Measurements from ENCODE around the gene MACF1. TPM values are rescaled to one million over a fixed set of nuclear protein-coding genes. Genes with fewer than 3 reads are reported as not detected.
A peak's percentile ranks its signal among the peaks of the same experiment; 100 is the strongest.

MACF1 gene
- total RNA-seq, 1 experiment from 2014 or later: 104 TPM

DNA sequence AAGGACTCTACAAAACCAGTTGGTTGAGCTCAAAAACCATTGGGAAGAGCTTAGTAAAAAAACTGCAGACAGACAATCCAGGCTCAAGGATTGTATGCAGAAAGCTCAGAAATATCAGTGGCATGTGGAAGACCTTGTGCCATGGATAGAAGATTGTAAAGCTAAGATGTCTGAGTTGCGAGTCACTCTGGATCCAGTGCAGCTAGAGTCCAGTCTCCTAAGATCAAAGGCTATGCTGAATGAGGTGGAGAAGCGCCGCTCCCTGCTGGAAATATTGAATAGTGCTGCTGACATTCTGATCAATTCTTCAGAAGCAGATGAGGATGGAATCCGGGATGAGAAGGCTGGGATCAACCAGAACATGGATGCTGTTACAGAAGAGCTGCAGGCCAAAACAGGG is 183.0 kb downstream of the MACF1 start:
- intact Hi-C loops (cut with micrococcal nuclease; ENCODE audit: unreplicated experiment): loop anchor here (1.0 to 2.0 kb wide), 2 partner anchors 9 to 121 kb away; no protein-coding TSS in a partner anchor
- DNase-seq: peak; percentile 71 to 72
- CTCF ChIA-PET: interaction anchor here (0.6 to 1.9 kb wide), 15 partner anchors 9 to 1278 kb away, joined by 3 to 22 read pairs (median 5); partner anchors contain the start of gene RIMS3
- H3K27ac Mint-ChIP-seq (ENCODE audit: unreplicated experiment): peak overlapping the region; percentile 71
- H3K4me3 Mint-ChIP-seq (ENCODE audit: unreplicated experiment): no peak overlapping the region
- no peaks in the 10 kb centered on the region for H3K9me3 ChIP-seq
- POLR2A ChIA-PET: interaction anchor here (1.0 to 1.1 kb wide), 2 partner anchors 20 to 229 kb away, joined by 3 read pairs; no protein-coding TSS in a partner anchor
- TSS peak; percentile 62 for BruUV-seq (replicated peaks)
- peaks cover 71% of the 10 kb centered on the region for H3K36me3 Mint-ChIP-seq (ENCODE audit: insufficient read depth, unreplicated experiment)
- TF ChIP-seq, protein P1, sequence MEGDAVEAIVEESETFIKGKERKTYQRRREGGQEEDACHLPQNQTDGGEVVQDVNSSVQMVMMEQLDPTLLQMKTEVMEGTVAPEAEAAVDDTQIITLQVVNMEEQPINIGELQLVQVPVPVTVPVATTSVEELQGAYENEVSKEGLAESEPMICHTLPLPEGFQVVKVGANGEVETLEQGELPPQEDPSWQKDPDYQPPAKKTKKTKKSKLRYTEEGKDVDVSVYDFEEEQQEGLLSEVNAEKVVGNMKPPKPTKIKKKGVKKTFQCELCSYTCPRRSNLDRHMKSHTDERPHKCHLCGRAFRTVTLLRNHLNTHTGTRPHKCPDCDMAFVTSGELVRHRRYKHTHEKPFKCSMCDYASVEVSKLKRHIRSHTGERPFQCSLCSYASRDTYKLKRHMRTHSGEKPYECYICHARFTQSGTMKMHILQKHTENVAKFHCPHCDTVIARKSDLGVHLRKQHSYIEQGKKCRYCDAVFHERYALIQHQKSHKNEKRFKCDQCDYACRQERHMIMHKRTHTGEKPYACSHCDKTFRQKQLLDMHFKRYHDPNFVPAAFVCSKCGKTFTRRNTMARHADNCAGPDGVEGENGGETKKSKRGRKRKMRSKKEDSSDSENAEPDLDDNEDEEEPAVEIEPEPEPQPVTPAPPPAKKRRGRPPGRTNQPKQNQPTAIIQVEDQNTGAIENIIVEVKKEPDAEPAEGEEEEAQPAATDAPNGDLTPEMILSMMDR (IDR thresholded peaks at IDR 0.05; ENCODE audit: insufficient read depth in 1 of 2, low read depth in 1 of 2, low read length in 1 of 2, severe bottlenecking in 1 of 2, unreplicated experiment in 1 of 2): peak; percentile 43 to 44
- no peaks in the 10 kb centered on the region for H3K27me3 Mint-ChIP-seq (ENCODE audit: insufficient read depth, unreplicated experiment)
- H3K27me3 ChIP-seq (replicated peaks; ENCODE audit: control insufficient read depth, insufficient read depth, low read length): no peaks in the 10 kb centered on the region
- peaks cover 24% of the 10 kb centered on the region for H3K4me1 Mint-ChIP-seq (ENCODE audit: low read depth, unreplicated experiment)
- no peak overlapping the region for H3K4me3 ChIP-seq (ENCODE audit: low read depth, low read length)
- no peaks in the 10 kb centered on the region for H3K9me3 Mint-ChIP-seq (ENCODE audit: unreplicated experiment)
- H3K36me3 ChIP-seq (ENCODE audit: control insufficient read depth, insufficient read depth, low read length): peaks cover 1% of the 10 kb centered on the region; the same call in 1 of the 2 replicates
- H3K4me1 ChIP-seq: peaks cover 21% of the 10 kb centered on the region

DNA sequence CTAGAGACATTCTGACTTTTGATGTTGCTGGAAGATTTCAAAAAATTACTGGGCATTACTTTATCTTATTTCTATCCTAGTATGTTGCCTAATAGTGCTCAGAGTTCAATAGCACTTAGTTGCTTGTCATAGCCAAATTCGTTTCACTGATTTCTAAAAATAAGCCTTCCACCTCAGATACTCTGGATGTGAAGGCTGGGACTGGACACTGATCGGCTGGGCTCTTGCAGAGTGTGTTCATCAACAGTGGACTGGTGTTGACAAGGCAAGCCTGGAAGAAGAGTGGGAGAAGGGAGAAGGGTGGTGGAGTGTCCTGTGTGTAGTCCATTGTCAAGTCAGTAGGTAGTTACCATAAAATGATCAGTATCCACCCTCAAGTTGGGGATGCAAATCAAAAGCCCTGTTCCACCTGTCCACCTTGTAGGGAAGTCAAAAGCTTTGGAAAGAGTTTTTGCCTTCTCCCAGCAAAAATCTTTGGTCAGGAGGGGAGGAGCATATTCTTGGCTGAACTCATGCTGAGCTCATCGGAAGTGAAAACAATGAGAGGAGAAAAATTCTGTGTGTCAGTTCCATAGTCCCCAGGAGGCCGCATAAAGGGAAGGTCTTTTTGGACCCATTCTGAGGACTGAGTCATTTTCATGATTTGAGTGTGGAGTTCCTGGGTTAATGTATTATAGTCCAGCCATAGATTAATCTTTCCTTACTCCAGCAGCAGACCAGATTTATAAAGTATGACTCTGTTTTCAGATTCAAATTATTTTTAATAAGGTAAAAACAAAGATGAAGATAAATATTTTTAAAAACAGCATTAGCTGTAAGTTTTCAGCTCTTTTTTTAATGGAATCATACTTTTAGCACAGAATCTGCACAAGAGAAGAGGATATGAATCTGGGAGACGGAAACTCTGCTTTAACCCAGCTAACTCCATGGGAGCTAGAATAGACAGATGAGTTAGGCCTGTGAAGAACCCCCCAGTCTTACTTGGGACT is 187.5 kb downstream of the MACF1 start:
- TF ChIP-seq, protein P1 (IDR thresholded peaks at IDR 0.05; ENCODE audit: insufficient read depth in 1 of 2, low read depth in 1 of 2, low read length in 1 of 2, severe bottlenecking in 1 of 2, unreplicated experiment in 1 of 2): no peak
- no peaks in the 10 kb centered on the region for H3K27me3 ChIP-seq (replicated peaks; ENCODE audit: control insufficient read depth, insufficient read depth, low read length)
- Mint-ChIP-seq H3K27ac (ENCODE audit: unreplicated experiment) (no peak overlapping the region), H3K27me3 (ENCODE audit: insufficient read depth, unreplicated experiment) (no peaks in the 10 kb centered on the region), H3K4me1 (ENCODE audit: low read depth, unreplicated experiment) (peaks cover 23% of the 10 kb centered on the region), H3K36me3 (ENCODE audit: insufficient read depth, unreplicated experiment) (peaks cover 40% of the 10 kb centered on the region), H3K9me3 (ENCODE audit: unreplicated experiment) (no peaks in the 10 kb centered on the region), H3K4me3 (ENCODE audit: unreplicated experiment) (no peak overlapping the region)
- H3K4me1 ChIP-seq: peaks cover 30% of the 10 kb centered on the region
- BruUV-seq (replicated peaks): no TSS peak
- intact Hi-C loops (cut with micrococcal nuclease; ENCODE audit: unreplicated experiment): no loop called here
- ChIA-PET POLR2A (no interaction called here), CTCF (interaction anchor here (0.6 to 1.3 kb wide), 2 partner anchors 14 to 178 kb away, joined by 4 to 6 read pairs; no protein-coding TSS in a partner anchor)
- H3K36me3 ChIP-seq (ENCODE audit: control insufficient read depth, insufficient read depth, low read length): peaks cover 1% of the 10 kb centered on the region; the same call in 1 of the 2 replicates
- DNase-seq: no peak
- no peaks in the 10 kb centered on the region for H3K9me3 ChIP-seq
- H3K4me3 ChIP-seq (ENCODE audit: low read depth, low read length): no peak overlapping the region

GRCh38 chr1:39392851-39393573 is 188.5 kb downstream of the MACF1 start:
- ChIA-PET CTCF (interaction anchor here (0.6 kb wide), 1 partner anchor 179 kb away, joined by 6 read pairs; no protein-coding TSS in a partner anchor), POLR2A (no interaction called here)
- H3K27me3 ChIP-seq (replicated peaks; ENCODE audit: control insufficient read depth, insufficient read depth, low read length): no peaks in the 10 kb centered on the region
- no peaks in the 10 kb centered on the region for H3K9me3 ChIP-seq
- Mint-ChIP-seq H3K27me3 (ENCODE audit: insufficient read depth, unreplicated experiment) (no peaks in the 10 kb centered on the region), H3K36me3 (ENCODE audit: insufficient read depth, unreplicated experiment) (peaks cover 29% of the 10 kb centered on the region), H3K4me3 (ENCODE audit: unreplicated experiment) (no peak overlapping the region), H3K9me3 (ENCODE audit: unreplicated experiment) (no peaks in the 10 kb centered on the region), H3K27ac (ENCODE audit: unreplicated experiment) (no peak overlapping the region), H3K4me1 (ENCODE audit: low read depth, unreplicated experiment) (peaks cover 14% of the 10 kb centered on the region)
- H3K4me3 ChIP-seq (ENCODE audit: low read depth, low read length): no peak overlapping the region
- intact Hi-C loops (cut with micrococcal nuclease; ENCODE audit: unreplicated experiment): no loop called here
- H3K4me1 ChIP-seq: peaks cover 24% of the 10 kb centered on the region
- peaks cover 1% of the 10 kb centered on the region; the same call in 1 of the 2 replicates for H3K36me3 ChIP-seq (ENCODE audit: control insufficient read depth, insufficient read depth, low read length)
- BruUV-seq (replicated peaks): no TSS peak
- TF ChIP-seq, protein P1 (IDR thresholded peaks at IDR 0.05; ENCODE audit: insufficient read depth in 1 of 2, low read depth in 1 of 2, low read length in 1 of 2, severe bottlenecking in 1 of 2, unreplicated experiment in 1 of 2): no peak
- DNase-seq: no peak

Measured in Caco-2 (cell line).